HG03097 (cell line): ENCODE results near the gene STPG3.

Experiments
- ATAC-seq: cut with Tn5 transposase; IDR thresholded peaks from one replicate; pipeline ENCODE4 v1.9.1; 2021; ENCODE audit not compliant: unreplicated experiment, low FRiP score

The STPG3 gene

DNA sequence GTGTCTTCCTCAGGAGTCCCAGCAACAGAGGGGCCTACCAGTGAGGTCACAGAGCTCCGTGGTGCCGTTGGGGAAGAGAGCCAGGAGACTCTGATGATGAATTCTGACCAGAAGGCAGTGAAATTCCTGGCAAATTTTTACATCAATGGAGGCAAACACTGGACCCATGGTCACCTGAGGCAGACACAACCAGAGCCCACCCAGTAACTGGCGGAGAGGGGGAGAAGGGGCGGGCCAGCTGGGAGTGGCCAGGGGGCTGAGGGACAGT, at the start of gene STPG3:
Gene STPG3 (plus strand): TSS at position 93 of the 268 bp plus-strand sequence. CDS start 1 bp downstream, at position 94.
- ATAC-seq = no peak

GRCh38 chr9:137202966-137203365, 48.1 kb upstream of the STPG3 start:
- no peak for ATAC-seq

DNA sequence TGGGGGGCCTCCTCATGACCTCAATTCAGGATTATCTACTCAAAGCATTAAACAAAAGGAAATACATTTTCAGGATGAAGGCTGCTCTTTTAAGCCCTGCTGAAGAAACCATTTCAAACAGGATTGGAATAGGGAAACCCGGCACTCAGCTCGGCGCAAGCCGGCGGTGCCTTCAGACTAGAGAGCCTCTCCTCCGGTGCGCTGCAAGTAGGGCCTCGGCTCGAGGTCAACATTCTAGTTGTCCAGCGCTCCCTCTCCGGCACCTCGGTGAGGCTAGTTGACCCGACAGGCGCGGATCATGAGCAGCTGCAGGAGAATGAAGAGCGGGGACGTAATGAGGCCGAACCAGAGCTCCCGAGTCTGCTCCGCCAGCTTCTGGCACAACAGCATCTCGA, 46.4 kb upstream of the STPG3 start:
- no peak for ATAC-seq

DNA sequence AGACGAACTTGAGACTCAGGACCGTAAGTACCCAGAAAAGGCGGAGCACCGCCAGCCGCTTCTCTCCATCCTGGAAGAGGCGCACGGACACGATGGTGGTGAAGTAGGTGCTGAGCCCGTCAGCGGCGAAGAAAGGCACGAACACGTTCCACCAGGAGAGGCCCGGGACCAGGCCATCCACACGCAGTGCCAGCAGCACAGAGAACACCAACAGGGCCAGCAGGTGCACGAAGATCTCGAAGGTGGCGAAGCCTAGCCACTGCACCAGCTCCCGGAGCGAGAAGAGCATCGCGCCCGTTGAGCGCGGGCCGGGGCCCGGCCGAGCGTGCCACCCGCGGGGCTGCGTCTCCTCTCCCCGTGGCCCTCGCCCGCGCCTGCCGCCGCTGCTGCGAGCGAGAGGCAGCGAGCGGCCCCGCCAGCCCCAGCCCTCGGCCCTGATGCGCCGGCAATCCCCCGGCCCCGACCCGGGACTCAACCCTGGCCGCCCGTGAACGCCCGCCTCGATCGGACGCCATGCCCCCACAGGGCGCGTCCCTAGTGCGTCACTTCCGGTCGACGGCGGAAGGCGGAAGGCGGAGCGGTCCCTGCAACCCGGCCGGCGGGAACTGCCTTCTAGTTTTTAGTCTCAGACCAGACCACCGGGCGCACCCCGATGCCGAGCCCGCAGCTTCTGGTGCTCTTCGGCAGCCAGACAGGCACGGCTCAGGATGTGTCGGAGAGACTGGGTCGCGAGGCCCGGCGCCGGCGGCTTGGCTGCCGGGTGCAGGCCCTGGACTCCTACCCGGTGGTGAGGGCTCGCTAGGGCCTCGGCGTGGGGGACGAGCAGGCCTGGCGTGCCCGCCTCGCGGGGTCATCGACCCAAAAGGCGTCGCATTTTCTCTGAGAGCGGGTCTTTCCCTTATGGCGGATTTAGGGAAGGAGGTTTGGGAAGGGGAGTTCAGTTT, 45.7 kb upstream of the STPG3 start, which contains the start of the genes NDOR1 and TMEM203:
Gene NDOR1 (plus strand): TSS at position 575 of the 944 bp plus-strand sequence. CDS start 78 bp downstream, at position 653.
Gene TMEM203 (minus strand): TSS at position 523 of the 944 bp plus-strand sequence. CDS start 234 bp downstream, at position 289.
- ATAC-seq = peak; percentile 40

- ATAC-seq = no peak
Measured at GRCh38 chr9:137206602-137207001, 44.5 kb upstream of the STPG3 start.

GRCh38 chr9:137211532-137211931, 39.6 kb upstream of the STPG3 start:
- ATAC-seq = no peak

DNA sequence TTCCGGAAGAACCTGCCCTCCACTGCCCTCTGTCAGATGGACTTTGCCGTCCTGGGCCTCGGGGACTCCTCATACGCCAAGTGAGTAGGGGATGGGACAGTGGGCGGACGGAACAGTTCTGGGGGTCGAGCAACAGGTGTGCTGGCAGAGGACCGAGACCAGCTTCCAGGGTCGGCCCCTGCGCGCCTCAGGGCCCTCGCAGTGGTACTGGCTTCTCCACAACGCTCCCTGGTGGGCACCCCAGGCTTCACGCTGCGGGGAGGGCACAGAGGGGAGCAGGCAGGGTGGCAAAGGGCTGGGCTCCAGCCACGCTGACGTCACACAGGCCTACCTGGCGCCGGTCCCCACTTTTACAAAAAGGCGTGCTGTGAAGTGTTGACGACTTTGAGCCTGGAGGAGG, 38.6 kb upstream of the STPG3 start:
- no peak for ATAC-seq

GRCh38 chr9:137213160-137214060, 37.7 kb upstream of the STPG3 start:
- no peak for ATAC-seq

GRCh38 chr9:137214620-137215019, 36.5 kb upstream of the STPG3 start:
- no peak for ATAC-seq

- ATAC-seq = no peak
Measured at GRCh38 chr9:137215196-137215986, 35.7 kb upstream of the STPG3 start.

- ATAC-seq = no peak
Measured at GRCh38 chr9:137216188-137216965, 34.7 kb upstream of the STPG3 start.

DNA sequence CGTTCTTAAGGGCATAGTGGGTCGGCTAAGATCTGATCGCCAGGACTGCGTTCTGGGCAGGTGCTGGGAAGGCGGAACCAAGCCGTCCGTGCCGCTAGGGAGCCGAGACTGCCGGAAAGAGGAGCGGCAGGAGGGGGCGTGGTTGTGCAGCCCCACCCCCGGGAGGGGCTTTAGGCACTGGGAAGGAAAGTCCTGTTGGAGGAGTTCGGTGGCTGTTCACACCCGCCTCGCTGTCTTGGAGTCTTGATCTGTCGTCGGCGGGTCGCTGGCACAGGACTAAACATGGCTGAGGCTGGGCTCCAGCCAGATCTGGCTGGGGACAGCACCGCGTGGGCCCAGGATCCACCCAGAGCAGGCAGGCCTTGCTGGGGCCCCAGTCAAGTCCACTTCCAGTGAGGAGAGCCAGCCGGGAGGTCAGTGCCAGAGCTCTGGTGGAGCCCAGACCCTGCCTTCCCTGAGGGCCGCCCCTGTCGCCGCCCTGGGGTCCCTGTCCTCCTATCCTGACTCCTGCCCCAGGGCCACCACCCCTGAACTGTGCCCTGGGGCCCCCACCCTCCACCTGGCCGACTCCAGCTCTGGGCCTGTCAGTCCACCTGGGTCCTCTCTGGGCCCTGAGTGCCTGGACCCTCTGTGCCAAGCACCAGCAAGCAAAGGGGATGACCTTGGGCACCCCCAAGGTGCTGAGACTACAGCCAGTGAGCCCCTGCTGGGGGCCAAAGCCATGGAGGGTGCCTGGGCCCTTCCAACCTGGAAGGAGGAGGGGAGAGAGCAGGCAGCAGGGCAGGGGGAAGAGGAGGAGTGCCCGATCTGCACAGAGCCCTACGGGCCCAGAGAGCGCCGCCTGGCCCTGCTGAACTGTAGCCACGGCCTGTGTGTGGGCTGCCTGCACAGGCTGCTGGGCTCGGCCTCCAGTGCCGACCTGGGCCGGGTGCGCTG, 33.5 kb upstream of the STPG3 start:
- ATAC-seq = no peak

GRCh38 chr9:137218212-137218753, 32.8 kb upstream of the STPG3 start:
- ATAC-seq = no peak

DNA sequence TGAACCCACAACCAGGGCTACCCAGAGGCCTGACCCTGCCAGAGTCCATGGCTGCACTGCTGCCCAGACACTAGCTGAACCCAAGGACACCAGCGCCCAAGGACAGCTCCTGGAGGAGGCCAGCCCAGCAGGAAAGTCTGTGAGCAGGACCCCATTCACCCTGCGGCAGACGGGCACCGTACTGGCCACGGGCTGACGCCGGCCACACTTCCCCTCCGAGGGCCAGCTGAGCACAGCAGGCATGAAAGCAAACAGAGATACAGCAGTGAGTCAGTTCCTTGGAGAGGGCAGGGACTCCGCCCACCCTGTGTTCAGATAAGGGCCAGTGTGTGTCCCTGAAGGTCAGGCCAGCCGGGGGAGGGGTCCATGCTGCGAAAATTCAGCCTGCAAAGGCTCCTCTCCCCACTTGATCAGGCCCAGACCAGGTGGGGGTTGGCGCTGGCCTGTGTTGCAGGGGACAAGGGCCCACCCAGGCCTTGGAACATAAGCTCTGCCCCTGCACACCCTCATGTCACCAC, 32.3 kb upstream of the STPG3 start:
- ATAC-seq = no peak

- no peak for ATAC-seq
Measured at GRCh38 chr9:137219757-137220316, 31.2 kb upstream of the STPG3 start.

- ATAC-seq = no peak
Measured at GRCh38 chr9:137220317-137221094, 30.6 kb upstream of the STPG3 start.

DNA sequence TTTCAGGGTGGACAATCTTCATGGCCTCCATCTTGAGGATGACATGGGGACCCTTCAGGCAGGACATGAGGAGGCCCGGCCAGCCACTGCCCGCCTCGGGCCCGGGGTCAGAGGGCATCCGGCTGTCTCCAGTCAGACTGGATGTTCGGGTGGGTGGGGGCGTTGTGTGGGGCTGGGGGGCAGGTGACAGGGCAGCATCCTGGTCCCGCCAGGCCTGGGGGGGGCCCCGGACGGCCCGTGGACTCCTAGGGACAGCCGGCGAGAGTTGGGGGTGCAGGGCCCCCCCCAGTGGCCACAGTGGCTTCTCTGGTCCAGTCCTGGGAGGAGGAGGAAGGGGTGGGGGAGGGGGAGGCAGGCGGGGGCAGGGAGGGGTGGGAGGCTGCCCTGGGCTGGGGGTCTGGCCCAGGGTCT, 30.0 kb upstream of the STPG3 start:
- ATAC-seq = no peak
